GM12865 (cell line): ENCODE measurements around the gene CCDC154.
A peak's percentile ranks its signal among the peaks of the same experiment; 100 is the strongest.

ENCODE experiments used
- DNase-seq: peaks from one replicate; pipeline ENCODE4 v3.0.0; 2010; ENCODE audit warnings: low read depth
- H3K4me3 ChIP-seq: 2 replicates; pipeline ENCODE4 v1.5.1; 2011; ENCODE audit warnings: mild to moderate bottlenecking, low read depth, low read length, control low read depth
- CTCF ChIP-seq: IDR thresholded peaks from 2 replicates; pipeline ENCODE4 v1.5.1; 2011; ENCODE audit warnings: low read length, control low read depth, low read depth, inconsistent platforms; ENCODE audit not compliant: insufficient read depth; ENCODE audit errors: missing control alignments

Gene CCDC154

DNA sequence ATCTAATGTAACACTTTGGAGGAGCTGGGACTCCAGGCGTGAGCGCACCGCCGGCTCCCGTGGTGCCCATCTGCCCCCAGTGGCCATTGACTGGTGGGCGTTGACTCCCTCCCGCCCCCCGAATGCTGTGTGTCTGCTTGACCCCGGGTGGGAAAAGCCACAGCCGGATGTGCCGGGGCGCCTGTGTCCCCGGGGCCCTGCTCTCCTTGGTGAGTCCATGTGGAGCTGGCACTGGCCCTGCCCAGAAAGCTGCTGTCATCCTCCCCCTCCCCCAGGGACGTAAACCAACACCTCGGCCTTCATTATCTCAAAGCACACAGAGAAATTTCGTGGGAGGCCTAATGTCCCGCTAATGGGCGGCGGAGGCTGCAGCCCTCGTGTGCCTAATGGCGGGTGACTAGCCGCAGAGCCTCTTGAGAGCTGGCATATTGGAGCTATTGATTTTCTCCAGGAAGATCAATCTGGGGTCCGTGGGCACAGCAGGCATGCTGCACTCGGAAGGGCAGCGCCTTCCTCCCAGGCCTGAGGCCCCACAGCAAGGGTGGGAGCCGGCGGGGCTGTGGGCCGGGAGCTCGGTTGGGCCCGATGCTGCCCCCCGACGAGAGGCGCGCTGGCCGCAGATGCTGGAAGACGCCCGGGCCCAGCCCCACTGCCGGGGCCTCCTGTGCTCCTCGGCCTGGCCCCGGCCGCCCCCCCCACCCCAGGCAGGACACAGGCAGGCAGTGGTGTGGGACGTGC is 17.5 kb downstream of the CCDC154 start:
- TF ChIP-seq CTCF, result no peak
- no peak for DNase-seq
- H3K4me3 ChIP-seq, result no peak overlapping the region

GRCh38 chr16:1425616-1426370 is 18.6 kb downstream of the CCDC154 start:
- no peak overlapping the region for H3K4me3 ChIP-seq
- DNase-seq, result no peak
- no peak for TF ChIP-seq CTCF

DNA sequence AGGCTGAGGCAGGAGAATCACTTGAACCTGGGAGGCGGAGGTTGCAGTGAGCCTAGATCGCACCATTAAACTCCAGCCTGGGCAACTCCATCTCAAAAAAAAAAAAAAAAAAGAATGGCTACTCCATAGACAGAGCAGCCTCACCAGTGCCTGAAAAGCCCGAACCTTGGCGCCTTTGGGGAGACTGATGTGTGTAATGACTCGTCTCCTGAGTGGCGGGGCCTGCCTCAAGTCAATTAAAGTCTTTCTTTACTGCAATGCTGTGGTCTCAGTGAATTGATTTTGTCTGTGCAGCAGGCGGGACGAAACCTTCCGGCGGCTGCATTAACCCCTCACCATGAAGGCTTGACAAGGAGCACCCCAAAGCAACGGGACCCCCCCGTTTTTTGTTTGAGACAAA is 20.3 kb downstream of the CCDC154 start:
- DNase-seq, result no peak
- TF ChIP-seq CTCF, result no peak
- no peak overlapping the region for H3K4me3 ChIP-seq

- H3K4me3 ChIP-seq, result no peak overlapping the region
- TF ChIP-seq CTCF, result no peak
- no peak for DNase-seq
These were observed 22.3 kb downstream of the CCDC154 start for GRCh38 chr16:1422076-1422475.

DNA sequence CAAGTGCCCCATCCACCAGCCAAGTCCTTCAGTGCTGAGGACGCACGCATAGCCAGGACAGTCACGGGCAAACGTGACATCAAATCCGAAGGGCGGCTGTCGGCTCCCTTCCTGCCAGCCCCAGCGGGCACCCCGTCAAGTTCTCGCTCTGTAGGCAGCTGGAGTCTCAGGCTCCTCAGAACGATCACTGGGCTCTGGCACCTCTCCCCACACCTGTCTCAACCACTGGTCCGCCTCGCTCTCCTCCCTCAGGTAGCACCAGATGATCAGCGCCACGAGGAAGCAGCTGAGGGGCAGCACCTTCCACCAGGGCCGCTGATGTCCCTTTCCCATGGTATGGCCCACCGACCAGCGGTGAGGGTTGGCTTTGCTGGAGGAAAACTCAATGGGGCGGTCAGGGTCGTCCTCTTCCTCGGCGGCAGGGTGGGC is 24.2 kb downstream of the CCDC154 start:
- DNase-seq, result no peak
- H3K4me3 ChIP-seq, result peak overlapping the region; percentile 85
- no peak for TF ChIP-seq CTCF

DNA sequence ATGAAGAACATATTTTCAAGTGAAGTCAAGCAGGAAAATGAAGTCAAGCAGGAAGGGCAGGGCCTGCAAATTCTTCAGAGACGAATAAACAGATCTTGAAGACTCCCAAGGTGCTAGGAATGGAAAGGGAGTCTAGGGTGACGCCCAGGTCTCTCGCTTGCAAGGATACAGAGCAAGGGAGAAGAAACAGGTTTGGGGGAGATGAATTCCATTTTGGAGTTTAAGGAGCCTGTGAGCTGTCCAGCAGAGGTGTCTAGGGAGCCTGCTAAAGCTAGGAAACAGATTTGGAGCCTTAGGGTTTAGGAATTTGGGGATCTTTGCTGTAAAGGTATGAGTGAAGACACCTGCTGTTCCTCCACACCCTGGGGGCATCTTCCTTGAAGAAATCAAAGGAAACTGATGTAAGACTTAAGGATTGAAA is 27.8 kb downstream of the CCDC154 start:
- TF ChIP-seq CTCF, result no peak
- H3K4me3 ChIP-seq, result no peak overlapping the region
- DNase-seq, result no peak
